ENCODE results near the gene DOCK7. TPM values are rescaled to one million over a fixed set of nuclear protein-coding genes. Genes with fewer than 3 reads are reported as not detected.

DOCK7 gene
- total and polyA plus RNA-seq, 10 donors = 3.3 to 48.3 (median 30.3) TPM

DNA sequence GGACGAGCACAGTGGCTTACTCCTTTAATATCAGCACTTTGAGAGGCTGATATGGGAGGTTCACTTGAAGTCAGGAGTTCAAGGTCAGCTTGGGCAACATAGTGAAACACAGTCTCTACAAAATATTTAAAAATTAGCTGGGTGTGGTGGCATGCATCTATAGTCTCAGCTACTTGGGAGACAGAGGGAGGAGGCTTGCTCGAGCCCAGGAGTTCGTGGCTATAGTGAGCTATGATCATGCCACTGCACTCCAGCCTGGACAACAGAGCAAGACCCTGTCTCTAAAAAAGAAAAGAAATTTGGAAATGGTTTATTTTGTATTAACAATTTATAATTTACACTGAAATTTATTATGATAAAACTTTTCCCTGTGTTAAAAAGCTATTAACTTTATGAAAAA, 92.5 kb downstream of the DOCK7 start:
- H3K27ac ChIP-seq = no peak overlapping the region
- DNase-seq = no peak
- WGBS, 5 donors = 81 to 92% (median 90%) methylated on average over 3 of the region's 3 CpGs
- H3K9me3 ChIP-seq = no peaks in the 10 kb centered on the region
- intact Hi-C loops (cut with DNase I; ENCODE audit: low total_unique reads) = no loop called here
- no peaks in the 10 kb centered on the region for H3K36me3 ChIP-seq
- no peak overlapping the region for H3K4me3 ChIP-seq
- TF ChIP-seq POLR2A (IDR thresholded peaks at IDR 0.05) (no peak), POLR2AphosphoS5 (IDR thresholded peaks at IDR 0.05) (no peak)
- TF ChIP-seq, protein P1, sequence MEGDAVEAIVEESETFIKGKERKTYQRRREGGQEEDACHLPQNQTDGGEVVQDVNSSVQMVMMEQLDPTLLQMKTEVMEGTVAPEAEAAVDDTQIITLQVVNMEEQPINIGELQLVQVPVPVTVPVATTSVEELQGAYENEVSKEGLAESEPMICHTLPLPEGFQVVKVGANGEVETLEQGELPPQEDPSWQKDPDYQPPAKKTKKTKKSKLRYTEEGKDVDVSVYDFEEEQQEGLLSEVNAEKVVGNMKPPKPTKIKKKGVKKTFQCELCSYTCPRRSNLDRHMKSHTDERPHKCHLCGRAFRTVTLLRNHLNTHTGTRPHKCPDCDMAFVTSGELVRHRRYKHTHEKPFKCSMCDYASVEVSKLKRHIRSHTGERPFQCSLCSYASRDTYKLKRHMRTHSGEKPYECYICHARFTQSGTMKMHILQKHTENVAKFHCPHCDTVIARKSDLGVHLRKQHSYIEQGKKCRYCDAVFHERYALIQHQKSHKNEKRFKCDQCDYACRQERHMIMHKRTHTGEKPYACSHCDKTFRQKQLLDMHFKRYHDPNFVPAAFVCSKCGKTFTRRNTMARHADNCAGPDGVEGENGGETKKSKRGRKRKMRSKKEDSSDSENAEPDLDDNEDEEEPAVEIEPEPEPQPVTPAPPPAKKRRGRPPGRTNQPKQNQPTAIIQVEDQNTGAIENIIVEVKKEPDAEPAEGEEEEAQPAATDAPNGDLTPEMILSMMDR (IDR thresholded peaks at IDR 0.05 in 8 of 11, conservative IDR thresholded peaks at IDR 0.05 in 3 of 11) = no peak
- no peaks in the 10 kb centered on the region for H3K27me3 ChIP-seq (replicated peaks in 1 of 7)
- H3K4me1 ChIP-seq = no peaks in the 10 kb centered on the region

DNA sequence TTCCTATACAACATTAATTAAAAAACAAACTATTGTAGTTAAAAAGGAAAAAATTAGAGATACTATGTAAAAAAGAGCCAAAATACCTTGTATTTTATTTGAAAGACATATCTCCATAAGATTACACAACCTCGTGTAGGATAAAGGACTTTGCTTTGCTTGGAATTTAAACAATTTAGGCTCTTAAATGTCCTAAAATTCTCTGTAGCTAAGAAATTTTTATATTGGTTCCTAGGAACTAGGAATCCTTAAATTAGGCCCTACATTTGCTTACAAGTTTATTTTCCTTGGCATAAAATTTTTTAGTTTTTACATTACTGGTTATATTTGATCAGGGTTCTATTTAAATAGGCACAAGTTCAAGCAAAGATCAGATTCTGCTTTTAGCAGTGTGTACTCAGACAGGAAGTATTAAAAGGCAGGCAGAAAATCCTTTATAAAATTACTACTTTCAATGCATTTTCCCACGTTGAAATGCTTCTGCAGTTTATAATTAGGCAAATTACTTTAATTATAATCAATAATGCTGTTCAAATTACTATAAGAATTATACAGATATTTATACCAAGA, 94.3 kb downstream of the DOCK7 start:
- intact Hi-C loops (cut with DNase I; ENCODE audit: low total_unique reads) = no loop called here
- Histone ChIP-seq H3K4me3 (no peak overlapping the region), H3K9me3 (no peaks in the 10 kb centered on the region), H3K4me1 (no peaks in the 10 kb centered on the region), H3K36me3 (no peaks in the 10 kb centered on the region), H3K27me3 (replicated peaks in 1 of 7) (no peaks in the 10 kb centered on the region), H3K27ac (no peak overlapping the region)
- no peak for DNase-seq
- WGBS, 5 donors = 62 to 76% (median 70%) methylated on average over 2 of the region's 2 CpGs
- no peak for TF ChIP-seq POLR2AphosphoS5 (IDR thresholded peaks at IDR 0.05)
- TF ChIP-seq, protein P1 (IDR thresholded peaks at IDR 0.05 in 8 of 11, conservative IDR thresholded peaks at IDR 0.05 in 3 of 11) = no peak
- TF ChIP-seq POLR2A (IDR thresholded peaks at IDR 0.05) = no peak

DNA sequence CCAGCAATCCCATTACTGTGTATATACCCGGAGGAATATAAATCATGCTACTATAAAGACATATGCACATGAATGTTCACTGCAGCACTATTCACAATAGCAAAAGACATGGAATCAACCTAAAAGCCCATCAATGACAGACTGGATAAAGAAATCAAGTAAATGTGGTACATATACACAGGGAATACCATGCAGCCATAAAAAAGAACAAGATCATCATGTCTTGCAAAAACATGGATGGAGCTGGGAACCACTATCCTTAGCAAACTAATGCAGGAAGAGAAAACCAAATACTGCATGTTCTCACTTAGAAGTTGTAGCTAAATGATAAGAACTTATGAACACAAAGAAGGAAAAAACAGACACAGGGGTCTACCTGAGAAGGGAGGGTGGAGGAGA, 97.2 kb downstream of the DOCK7 start:
- Histone ChIP-seq H3K9me3 (no peaks in the 10 kb centered on the region), H3K27me3 (replicated peaks in 1 of 7) (no peaks in the 10 kb centered on the region), H3K27ac (no peak overlapping the region), H3K36me3 (peaks cover 0 to 5% (median 0%) of the 10 kb centered on the region in 6 donors), H3K4me3 (no peak overlapping the region), H3K4me1 (no peaks in the 10 kb centered on the region)
- intact Hi-C loops (cut with DNase I; ENCODE audit: low total_unique reads) = no loop called here
- no peak for TF ChIP-seq POLR2AphosphoS5 (IDR thresholded peaks at IDR 0.05)
- TF ChIP-seq POLR2A (IDR thresholded peaks at IDR 0.05) = no peak
- TF ChIP-seq, protein P1 (IDR thresholded peaks at IDR 0.05 in 8 of 11, conservative IDR thresholded peaks at IDR 0.05 in 3 of 11) = no peak
- DNase-seq = no peak
- 45 to 98% (median 96%) methylated on average over 1 of the region's 1 CpG for WGBS, 5 donors

DNA sequence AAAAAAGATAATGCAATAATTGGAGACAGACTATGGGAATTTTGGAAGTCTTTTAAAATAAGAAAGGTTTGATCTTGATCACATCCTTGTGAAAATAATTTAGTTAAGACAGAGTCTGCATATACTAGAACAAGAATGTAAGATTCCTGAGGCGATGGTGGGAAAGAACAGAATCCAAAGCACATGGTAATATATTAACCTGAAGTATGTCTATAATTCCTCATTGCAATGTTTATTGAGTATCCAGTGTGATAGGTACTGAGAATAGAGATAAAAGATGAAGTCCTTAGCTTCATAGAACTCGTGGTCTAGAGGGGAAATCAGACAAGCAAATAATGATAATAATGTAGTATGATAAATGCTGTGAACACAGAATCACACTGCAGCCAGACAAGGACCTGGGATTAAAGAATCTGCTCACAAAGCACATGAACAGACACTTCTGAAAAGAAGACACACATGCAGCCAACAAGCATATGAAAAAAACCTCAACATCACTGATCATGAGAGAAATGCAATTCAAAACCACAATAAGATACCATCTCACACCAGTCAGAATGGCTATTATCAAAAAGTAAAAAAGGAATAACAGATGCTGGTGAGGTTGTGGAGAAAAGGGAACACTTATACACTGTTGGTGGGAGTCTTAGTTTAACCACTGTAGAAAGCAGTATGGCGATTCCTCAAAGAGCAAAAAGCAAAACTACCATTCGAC, 97.8 kb downstream of the DOCK7 start:
- TF ChIP-seq, protein P1 (IDR thresholded peaks at IDR 0.05 in 8 of 11, conservative IDR thresholded peaks at IDR 0.05 in 3 of 11) = no peak
- TF ChIP-seq POLR2A (IDR thresholded peaks at IDR 0.05) = no peak
- no peak for TF ChIP-seq POLR2AphosphoS5 (IDR thresholded peaks at IDR 0.05)
- peaks cover 0 to 10% (median 0%) of the 10 kb centered on the region in 6 donors for H3K36me3 ChIP-seq
- intact Hi-C loops (cut with DNase I; ENCODE audit: low total_unique reads) = no loop called here
- no peak overlapping the region for H3K27ac ChIP-seq
- H3K4me3 ChIP-seq = no peak overlapping the region
- WGBS, 5 donors = 84 to 93% (median 91%) methylated on average over 4 of the region's 4 CpGs
- H3K27me3 ChIP-seq (replicated peaks in 1 of 7) = no peaks in the 10 kb centered on the region
- H3K9me3 ChIP-seq = no peaks in the 10 kb centered on the region
- no peaks in the 10 kb centered on the region for H3K4me1 ChIP-seq
- DNase-seq = no peak
